Activated effector memory CD4-positive, alpha-beta T cell treated with Interleukin-2 at 50 U/mL for 16 hours (primary cell): ENCODE measurements around the gene LARGE1.
"Not testable (repeated sequence)": the region's sequence is repeated elsewhere in the genome, so short reads cannot be mapped to it uniquely, and the experiment has no call there.

ENCODE experiments used
- DNase-seq: peaks from one replicate; pipeline ENCODE4 v3.0.0-alpha.2; 2020

LARGE1 gene

DNA sequence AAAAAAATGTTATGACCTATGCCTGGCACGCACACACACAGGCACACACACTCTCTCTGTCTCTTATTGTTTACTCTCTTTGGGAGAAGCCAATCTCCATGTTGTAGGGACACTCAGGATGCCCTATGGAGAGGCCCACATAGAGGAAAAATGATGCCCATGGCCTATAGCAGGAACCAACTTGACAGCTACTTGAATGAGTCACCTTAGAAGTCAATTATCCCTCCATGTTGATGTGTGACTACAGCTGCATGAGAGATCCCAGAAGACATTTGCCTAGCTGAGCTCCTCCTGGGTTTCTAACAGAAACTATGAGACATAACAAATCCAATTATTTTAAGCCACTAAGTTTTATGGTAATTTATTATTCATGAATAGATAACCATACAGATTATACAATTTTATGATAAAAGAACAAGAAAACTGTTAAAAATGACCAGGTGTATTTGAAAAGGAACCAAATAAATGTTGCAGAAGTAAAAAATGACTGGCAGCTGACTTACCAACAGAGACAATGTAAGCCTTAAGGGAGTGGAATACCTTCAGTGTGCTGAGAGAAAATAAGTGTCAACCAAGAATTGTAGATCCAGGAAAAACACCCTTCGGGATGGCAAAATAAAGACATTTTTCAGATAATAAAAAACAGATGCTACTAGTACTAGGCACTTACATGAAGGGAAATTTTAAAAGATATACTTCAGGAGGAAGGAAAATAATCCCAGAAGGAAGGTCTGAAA, 458.4 kb downstream of the LARGE1 start:
- DNase-seq, result no peak

GRCh38 chr22:33461245-33461644, 459.0 kb downstream of the LARGE1 start:
- not testable (repeated sequence) for DNase-seq

- no peak for DNase-seq
These were observed 461.1 kb downstream of the LARGE1 start for GRCh38 chr22:33459137-33459536.

DNA sequence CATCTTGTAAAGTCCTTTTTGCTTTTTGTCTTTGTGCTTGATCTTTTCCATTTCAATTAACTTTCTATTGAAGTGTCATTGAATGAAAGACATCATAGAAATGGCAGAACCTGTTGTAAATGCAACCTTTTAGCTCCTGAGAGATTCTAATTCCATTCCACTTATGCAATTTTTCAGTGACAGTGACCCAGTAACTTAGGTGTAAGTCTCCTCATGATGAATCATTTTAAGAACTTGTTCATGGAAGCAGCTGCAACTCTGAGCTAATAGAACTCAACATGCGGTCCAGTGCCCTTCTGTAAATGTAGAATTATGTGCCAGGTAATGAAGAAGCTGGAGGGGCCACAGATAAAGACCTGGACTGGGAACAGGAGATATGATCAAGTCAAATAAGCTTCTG, 463.8 kb downstream of the LARGE1 start:
- no peak for DNase-seq

- no peak for DNase-seq
These were observed 465.2 kb downstream of the LARGE1 start for GRCh38 chr22:33455036-33455435.

DNA sequence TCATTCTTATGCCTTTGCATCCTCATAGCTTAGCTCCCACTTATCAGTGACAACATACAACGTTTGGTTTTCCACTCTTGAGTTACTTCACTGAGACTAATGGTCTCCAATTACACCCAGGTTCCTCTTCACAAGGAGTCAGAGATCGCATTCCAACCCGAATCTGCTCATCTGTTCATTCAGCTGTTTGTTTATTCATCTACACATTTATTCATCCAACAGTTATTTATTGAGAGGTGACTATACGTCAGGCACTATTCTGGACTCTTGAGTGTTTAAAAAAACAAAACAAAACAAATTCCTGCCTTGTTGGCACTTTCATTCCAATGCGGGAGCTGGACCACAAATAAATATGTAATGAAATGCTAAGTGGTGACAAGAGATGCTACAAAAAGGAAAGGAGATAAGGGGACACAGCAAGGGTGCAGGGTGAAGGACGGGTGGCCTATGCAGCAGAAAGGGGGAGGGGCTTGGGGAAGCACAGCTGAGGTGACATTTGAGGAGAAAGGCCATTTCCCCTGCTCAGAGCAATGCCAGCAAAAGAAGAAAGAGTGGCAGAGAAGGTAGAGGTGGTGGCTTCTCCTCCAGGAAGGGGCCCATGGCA, 468.3 kb downstream of the LARGE1 start:
- DNase-seq, result no peak

- no peak for DNase-seq
These were observed 469.5 kb downstream of the LARGE1 start for GRCh38 chr22:33450756-33451155.

DNA sequence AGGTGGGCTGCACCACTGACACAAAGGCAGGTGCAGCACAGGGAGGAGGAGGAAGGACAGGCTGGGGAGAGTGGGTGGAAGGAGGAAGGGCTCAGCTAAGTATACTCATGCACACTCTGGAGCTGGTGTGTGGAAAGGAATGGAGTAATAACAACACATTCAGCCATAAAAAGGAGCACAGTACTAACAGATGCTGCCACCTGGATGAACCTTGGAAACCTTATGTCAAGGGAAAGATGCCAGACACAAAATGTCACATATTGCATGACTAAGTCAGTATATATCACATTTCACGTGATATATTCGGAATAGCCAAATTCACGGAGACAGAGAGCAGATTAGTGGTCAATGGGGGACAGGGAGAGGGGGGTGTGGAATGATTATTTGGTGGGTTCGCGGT, 472.5 kb downstream of the LARGE1 start:
- DNase-seq, result no peak

DNA sequence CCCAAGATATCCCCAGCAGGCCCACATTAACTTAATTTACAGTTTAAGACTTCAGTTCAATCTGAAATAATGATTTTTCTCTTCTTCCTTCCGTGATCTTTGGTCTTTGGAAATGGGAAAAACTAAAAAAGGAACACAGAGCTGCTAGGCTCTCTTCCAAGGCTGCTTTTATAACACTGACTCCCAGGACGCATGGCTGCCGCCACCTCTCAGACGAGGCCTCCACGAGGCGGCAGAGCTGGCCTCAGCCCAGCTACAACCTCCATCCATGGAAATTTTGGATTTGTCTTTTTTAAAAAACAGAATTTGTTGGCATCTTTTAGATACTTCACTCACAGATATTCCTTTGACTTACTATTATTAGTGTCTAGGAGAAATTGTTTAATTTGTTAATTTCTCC, 476.6 kb downstream of the LARGE1 start:
- no peak for DNase-seq

DNA sequence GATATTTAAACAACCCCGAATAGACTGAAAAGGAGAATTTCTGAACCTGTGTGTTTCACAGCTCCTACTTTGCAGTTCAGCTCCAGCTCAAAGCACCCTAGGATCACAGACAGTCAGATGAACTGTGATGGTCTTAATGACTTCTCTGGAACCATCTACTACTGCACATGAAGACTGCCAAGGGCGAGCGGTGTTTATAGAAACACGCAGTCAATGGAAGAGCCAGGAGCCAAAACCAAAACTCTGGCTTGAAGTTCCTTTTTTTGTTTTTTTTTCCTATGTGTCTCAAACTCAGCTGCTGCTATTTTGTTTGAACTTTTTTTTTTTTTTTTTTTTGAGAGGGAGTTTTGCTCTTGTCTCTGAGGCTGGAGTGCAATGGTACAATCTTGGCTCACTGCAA, 479.5 kb downstream of the LARGE1 start:
- no peak for DNase-seq

GRCh38 chr22:33438273-33438672, 482.0 kb downstream of the LARGE1 start:
- no peak for DNase-seq

GRCh38 chr22:33431300-33431699, 489.0 kb downstream of the LARGE1 start:
- DNase-seq, result no peak

- DNase-seq, result no peak
These were observed 491.0 kb downstream of the LARGE1 start for GRCh38 chr22:33429281-33429680.

DNA sequence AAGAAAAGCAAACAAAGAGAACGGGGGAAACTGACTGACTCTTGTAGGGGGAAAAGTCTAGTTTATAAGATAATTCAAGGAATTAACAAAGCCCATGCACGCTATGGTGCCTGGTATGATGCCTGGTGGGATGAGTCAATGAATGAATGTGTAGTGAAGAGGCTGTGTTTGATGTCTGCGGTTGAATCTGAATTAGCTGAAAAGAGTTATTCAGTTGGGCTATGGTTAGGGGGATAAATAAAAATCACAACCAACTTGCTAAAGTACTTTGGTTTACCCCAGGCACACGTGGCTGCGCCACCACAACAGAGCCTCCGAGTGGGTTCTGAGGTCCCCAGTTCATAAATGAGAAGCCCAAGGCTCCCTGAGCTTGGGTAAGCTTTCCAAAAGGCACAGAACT, 492.8 kb downstream of the LARGE1 start:
- no peak for DNase-seq

DNA sequence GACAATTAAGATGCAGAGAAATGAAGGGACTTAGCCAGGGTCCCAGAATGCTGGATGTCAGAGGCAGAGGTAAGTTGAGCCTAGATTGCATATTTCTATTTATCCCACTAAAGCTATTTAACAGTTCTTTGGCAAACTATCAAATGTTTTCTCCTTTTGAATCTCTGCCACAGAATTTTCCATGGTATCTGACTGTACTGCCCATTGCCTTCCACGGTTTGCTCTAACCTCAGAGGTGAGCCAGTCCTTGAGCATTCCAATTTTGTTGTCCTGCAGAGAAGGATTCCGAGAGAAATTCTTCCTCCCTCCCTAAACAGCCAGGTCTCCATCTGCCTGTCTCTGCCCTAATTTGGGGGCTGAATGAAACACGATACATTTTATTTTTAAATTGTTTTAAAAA, 493.8 kb downstream of the LARGE1 start:
- DNase-seq, result no peak

DNA sequence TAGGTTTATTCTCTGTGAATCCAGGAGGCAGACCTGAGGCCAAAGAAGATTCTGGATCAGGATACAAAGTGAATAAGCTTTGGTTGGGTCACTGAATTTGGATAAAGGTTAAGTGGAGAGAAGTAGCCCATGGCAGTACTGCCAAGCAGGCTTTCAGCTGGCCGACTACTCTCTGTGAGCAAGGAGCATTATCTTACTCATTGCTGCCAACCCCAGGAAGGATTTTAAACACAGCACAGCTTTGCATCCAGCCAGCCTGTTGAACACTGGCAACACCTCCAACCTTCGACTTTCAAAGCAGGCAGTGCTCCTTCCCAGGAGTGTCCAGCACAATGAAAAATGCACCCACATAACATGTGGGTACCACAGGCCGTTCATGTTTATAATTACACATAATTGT, 498.4 kb downstream of the LARGE1 start:
- DNase-seq, result no peak

- DNase-seq, result no peak
These were observed 501.8 kb downstream of the LARGE1 start for GRCh38 chr22:33418484-33418883.

DNA sequence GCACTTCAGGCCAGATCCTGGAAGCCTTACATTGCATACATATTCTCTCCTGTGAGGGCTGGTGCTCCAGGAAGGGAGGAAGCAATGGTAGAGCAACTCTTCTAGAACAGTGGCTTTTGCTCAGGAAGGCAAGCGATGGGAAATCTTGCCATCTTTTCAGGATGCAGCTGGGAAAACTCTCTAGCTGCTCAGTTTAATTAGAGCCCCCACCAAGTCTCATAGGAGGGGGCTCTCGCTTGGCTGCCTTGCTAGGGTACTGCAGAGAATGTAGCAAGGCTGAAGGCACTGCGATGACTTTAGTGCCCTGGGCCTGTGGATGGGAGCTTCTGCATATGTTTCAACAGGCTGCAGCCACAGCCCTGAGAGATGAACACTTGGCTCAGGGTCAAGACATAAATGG, 504.9 kb downstream of the LARGE1 start:
- no peak for DNase-seq

DNA sequence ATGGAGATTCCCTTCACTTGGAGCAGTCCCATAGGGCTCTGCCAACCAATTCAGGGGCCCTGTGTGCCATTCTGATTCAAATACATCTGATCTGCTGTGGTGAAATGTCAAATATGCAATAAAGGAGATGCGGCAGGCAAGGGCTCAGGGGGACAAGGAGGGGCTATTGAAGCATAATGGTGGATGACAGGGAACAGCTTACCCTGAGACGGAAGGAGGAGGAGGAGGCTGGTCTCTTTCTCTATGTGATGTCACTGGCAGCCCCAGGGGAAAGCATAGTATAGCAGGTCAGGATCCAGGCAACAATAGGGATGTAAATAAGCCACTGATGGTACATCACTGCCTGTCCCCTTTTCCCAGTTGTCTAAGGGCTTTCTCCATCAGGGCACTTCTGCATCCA, 511.2 kb downstream of the LARGE1 start:
- DNase-seq, result no peak

DNA sequence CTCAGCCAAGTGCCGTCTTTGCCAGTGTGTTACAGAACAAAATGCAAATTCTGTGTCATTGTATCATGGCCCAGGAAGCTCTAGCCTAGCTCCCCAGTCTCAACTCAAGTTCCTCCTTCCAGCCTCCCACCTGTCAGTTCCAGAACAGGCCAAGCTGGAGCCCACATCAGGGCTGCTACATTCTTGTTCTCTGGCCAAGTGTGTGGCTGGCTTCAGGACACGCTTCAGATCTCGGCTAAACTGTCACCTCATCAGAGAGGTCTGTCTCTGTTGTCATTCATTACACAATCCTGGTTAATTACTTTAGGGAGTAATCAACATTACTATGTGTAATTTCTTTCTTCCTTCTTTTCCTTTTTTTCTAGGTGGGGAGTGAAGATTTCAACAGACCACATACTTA, 515.1 kb downstream of the LARGE1 start:
- no peak for DNase-seq

DNA sequence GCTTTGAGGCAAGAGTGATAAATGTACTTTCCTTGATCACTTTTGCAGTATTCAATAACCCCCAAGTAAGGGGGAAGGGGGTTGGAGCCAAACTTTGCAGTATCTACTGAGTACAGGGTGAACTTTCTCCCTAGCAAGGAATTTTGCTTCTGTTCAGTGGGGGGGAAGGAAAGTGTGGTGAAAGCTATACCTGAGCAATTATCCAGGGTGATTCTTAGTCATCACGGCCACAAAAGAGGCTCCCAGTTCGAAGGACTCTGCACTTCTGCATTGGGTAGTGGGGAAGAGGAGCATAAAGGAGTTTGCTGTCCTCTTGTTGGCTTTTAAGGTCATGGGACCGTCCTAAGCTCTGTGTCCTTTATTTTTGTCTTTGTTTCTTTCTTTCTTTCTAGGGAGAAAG, 515.6 kb downstream of the LARGE1 start:
- DNase-seq, result no peak

DNA sequence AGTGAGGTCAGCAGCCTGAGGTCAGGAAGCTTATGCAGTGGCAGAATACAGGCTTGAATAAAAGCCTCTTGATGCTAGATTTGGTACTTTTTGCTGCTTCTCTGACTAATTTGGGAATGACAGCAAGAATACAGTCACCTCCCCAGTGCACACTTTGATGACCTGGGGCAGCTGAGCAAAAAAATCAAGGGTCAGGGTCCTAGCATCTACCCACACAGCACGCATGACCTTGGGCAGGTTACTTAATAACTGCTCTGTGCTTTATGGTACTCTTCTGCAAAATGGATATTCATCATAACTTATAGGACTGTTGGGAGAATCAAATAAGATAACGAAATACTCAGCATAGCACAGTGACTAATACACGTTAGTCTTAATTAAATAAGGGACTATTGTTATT, 518.0 kb downstream of the LARGE1 start:
- DNase-seq, result no peak

GRCh38 chr22:33401291-33401690, 519.0 kb downstream of the LARGE1 start:
- DNase-seq, result no peak

GRCh38 chr22:33400891-33401290, 519.4 kb downstream of the LARGE1 start:
- no peak for DNase-seq
